Hypothalamus (tissue), 51 donors: ENCODE measurements around the gene ULK3.

Experiments used
- DNase-seq, 51 donors: peaks; one replicate each; lab custom pipeline; 2025; lab: John Stamatoyannopoulos, UW

The ULK3 gene

GRCh38 chr15:74802290-74802689, 40.7 kb downstream of the ULK3 start:
- DNase-seq: no peak

- DNase-seq: no peak
Measured at GRCh38 chr15:74801311-74801997, 41.5 kb downstream of the ULK3 start.

GRCh38 chr15:74800559-74801094, 42.3 kb downstream of the ULK3 start:
- DNase-seq: peak in 2 of 51 donors; percentile 16 to 21

- DNase-seq: peak in 45 of 51 donors; percentile 12 to 79 (median 53)
Measured at GRCh38 chr15:74799856-74800558, 42.9 kb downstream of the ULK3 start.

- no peak for DNase-seq
Measured at GRCh38 chr15:74799255-74799855, 43.6 kb downstream of the ULK3 start.

- no peak for DNase-seq
Measured at GRCh38 chr15:74798388-74799254, 44.3 kb downstream of the ULK3 start.

- no peak for DNase-seq
Measured at GRCh38 chr15:74795966-74796625, 46.9 kb downstream of the ULK3 start.

GRCh38 chr15:74794970-74795349, 48.0 kb downstream of the ULK3 start:
- DNase-seq: no peak

- no peak for DNase-seq
Measured at GRCh38 chr15:74794248-74794969, 48.5 kb downstream of the ULK3 start.

- DNase-seq: peak in 2 of 51 donors; percentile 19 to 25
Measured at GRCh38 chr15:74793135-74794028, 49.6 kb downstream of the ULK3 start.

- peak in 2 of 51 donors; percentile 20 to 52 for DNase-seq
Measured at GRCh38 chr15:74792227-74793016, 50.5 kb downstream of the ULK3 start.

- no peak for DNase-seq
Measured at GRCh38 chr15:74791667-74792066, 51.3 kb downstream of the ULK3 start.

GRCh38 chr15:74791007-74791406, 51.9 kb downstream of the ULK3 start:
- no peak for DNase-seq

- peak in 46 of 51 donors; percentile 21 to 85 (median 61) for DNase-seq
Measured at GRCh38 chr15:74790080-74790916, 52.7 kb downstream of the ULK3 start.

- no peak for DNase-seq
Measured at GRCh38 chr15:74789741-74790079, 53.2 kb downstream of the ULK3 start.

GRCh38 chr15:74789171-74789631, 53.8 kb downstream of the ULK3 start:
- no peak for DNase-seq
